Eye (tissue), 1 donor: Measurements from ENCODE around the gene COQ6.
A peak's percentile ranks its signal among the peaks of the same experiment; 100 is the strongest.
"Not testable (repeated sequence)": the region's sequence is repeated elsewhere in the genome, so short reads cannot be mapped to it uniquely, and the experiment has no call there.

ENCODE experiments used
- DNase-seq: peaks from one replicate; pipeline ENCODE4 v3.0.0-alpha.2; 2015

The COQ6 gene

DNA sequence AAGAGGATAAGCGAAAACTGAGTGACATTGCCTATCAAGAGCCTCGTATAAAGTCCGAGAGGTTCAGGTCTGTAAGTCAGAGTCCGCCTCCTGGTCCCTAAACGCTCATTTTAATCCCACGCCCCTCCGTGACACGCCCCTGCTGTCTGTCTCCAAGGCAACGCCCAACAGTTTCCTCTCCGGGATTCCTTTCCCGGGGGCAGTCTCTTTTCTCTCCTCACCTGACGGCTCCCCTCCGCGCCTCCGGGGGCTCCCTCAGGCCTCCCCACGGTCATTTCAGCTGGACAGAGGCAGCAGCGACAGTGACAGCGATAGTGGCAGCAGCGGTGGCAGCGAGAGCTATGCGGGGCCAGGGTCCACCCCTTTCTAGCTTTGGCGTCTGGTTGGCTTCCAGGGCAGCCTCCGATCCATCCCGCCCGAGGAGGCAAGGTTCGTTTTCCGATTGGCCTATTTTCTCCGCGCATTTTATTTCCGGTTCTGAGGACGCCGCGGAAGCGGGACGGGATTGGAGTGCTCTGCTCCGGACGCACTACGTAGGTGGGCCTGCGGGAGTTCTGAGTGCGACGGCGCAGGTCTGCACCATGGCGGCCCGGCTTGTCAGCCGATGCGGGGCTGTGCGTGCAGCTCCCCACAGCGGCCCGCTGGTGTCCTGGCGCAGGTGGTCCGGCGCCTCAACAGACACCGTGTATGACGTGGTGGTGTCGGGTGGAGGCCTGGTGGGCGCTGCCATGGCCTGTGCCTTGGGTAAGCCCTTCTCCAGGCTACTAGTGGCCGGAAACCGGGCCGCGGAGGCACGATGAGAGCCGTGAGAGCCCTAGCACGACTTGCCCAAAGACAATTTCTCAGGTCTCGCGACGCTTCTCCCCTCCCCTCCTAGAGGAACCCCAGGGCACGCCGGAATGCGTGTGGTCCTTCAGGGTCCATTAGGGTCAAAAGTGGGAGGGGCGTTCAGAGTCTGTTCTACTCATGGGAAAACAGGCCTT, at the start of gene COQ6, which contains the start of gene FAM161B:
COQ6 (plus strand) TSS at position 551 of the 983 bp plus-strand sequence; CDS start at position 582, 31 bp downstream.
FAM161B (minus strand) TSS at position 343 of the 983 bp plus-strand sequence; CDS start at position 275, 68 bp downstream.
- peak; percentile 99 for DNase-seq

DNA sequence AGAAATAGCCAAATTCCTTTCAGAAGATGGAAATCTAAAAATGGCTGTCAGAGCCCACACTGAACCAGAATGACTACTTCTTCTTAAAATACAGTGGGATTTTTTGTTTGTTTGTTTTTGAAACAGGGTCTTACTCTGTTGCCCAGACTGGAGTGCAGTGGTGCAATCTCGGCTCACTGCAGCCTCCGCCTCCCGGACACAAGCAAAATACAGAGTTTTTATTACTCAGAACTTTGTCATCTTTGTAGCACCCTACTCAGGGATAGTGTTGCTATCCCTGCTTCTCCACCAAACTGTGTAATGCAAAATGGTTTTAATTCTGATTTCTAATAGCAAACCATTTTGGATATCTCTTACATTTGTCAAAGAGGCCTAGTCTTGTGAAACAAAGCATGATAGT, 47.1 kb upstream of the COQ6 start:
- no peak for DNase-seq

DNA sequence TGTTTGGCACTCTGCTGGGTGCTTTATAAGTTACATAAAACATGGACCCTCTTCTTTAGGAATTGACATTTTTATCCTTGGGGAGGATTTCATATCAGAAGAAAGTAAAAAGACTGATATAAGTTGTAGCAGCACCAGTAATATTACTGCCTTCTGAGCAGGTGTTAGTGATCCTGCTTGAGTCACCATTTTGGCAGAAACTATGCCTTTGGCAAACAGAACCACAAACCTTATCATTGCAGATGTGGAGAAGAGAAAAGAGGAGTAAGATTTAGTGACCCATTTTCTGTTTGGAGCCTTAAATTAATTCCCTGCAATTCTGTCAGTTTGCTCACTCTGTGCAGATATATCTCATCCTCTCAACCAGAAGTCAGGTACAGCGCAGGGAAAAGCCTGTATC, 40.4 kb upstream of the COQ6 start:
- DNase-seq, result no peak

DNA sequence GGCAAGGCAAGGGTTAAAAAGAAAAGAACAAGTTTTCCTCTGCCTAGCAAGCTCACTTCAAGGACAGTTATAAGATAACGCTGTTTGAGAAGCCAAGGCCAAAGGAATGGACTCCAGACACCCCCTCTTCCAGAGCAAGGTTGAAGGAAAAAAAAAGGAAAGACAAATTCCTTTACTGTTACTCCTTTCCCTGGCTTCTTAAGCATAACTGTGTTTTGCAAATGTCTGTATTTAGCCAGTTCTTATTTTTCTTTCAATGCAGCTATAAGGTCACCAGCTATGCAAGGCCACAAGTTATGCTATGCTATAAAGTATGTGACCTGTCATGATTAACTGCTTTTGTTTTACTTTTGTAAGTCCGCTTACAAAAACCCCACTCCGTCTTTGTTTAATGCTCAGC, 36.8 kb upstream of the COQ6 start:
- no peak for DNase-seq

DNA sequence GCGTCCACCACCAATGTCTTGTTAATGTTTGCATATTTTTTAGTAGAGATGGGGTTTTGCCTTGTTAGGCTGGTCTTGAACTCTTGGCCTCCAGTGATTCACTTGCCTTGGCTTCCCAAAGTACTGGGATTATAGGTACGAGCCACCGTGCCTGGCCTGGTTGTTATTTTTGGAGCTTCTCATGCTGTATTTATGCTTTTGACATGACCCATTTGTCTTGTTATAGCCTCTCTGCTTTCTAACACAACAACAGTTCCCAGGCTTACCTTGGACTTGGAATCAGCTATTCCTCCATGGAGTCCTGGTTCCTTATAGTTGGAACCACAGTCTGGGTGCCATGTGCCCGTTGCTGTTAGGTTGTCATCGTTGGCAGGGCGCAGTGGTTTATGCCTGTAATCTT, 33.8 kb upstream of the COQ6 start:
- DNase-seq, result no peak

DNA sequence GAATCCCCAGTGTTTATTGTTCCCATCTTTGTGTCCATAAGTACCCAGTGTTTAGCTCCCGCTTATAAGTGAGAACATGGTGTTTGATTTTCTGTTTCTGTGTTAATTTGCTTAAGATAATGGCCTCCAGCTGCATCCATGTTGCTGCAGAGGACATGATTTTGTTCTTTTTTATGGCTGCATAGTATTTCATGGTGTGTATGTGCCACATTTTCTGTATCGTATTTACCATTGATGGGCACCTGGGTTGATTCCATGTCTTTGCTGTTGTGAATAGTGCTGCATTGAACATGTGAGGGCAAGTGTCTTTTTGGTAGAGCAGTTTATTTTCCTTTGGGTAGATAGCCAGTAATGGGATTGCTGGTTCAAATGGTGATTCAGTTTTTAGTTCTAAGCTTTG, 30.6 kb upstream of the COQ6 start:
- DNase-seq, result not testable (repeated sequence)

DNA sequence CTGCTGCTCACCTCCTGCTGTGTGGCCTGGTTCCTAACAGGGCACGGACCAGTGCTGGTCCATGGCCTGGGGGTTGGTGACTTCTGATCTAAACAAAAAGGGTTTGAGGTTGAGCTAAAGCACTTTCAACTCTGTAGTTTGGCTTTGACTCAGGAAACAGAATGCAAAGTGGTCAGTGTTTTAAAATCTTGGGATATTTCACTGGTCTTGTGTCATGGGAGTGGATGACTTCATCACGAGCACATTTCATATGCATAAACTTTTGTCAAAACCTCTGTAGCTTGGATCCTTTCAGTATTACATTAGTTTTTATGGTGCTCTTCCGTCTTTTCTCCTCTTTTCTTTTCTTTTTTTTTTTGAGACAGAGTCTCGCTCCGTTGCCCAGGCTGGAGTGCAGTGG, 25.8 kb upstream of the COQ6 start:
- no peak for DNase-seq

DNA sequence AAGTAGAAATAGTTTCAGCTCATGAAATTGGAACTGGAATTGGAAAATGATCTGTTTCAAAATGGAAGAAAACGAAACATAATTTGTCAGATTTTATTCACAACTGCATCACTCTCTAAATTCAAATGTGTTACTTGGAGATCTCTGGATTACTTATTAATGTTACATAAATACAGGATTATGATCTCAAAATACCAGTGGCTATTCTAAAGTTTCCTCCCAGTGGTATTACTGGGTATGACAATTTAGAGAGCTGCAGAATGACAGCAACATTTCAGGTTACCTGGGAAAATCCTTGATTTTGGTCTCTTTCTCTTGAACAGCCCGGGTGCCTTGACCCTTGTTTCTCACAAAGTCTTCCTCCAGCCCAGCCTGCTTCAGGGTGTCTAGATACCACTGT, 14.4 kb upstream of the COQ6 start:
- DNase-seq, result peak; percentile 14

DNA sequence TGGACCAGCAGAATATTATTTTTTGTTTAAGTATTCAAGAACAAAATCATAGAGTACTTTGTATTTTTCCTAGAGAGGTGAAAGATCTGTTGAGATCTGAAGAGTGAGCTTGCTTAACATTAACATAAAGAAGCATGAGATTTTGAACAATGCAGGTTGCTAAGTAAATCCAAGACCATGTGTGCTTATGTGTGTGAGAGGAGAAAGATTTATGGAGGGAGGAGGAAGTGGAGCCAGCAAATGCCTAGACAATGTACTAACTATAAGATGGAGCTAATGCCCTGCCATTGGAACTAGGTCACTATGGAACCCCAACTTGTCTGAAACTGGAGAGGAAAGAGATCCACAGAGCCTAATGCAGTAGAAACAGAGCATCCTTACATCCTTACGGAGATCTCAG, 13.6 kb upstream of the COQ6 start:
- DNase-seq, result no peak

DNA sequence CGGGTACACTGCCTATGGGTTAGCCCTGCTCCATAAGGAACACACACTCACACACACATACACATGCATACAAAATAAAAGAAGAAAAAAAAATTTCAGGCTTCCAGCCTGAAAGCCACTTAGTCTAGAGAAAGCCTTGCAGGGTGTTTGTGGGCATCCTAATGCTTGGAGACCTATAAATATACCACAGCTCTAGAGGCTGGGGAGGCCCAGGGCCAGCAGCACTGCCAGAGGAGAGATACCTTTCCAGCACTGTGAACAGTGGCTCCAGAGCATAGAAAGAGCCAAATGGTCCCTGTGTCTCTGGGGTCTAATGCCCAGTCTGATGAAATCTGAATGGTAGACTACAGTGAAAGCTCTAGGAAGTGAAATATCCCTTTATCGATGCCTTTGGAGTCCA, 13.1 kb upstream of the COQ6 start:
- DNase-seq, result no peak

DNA sequence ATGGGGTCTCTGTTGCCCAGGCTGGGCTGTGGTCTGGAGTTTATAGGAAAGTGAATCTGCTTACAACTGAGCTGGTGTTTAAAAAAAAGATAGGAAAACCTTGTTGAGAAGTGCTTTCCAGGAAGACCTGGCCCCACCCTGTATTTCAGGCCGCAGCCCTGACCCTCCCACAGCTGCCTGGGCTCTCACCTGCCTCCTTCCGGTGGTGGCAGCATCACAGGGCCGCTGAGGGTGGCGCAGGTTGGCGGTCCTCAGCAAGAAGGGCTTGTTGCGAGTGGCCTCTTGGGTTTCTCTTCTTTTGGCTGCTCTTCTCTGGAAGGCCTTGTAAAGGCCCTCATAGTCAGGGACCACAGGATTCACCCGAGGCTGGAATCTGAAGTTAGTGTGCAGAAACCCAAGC, 7.9 kb upstream of the COQ6 start:
- no peak for DNase-seq

DNA sequence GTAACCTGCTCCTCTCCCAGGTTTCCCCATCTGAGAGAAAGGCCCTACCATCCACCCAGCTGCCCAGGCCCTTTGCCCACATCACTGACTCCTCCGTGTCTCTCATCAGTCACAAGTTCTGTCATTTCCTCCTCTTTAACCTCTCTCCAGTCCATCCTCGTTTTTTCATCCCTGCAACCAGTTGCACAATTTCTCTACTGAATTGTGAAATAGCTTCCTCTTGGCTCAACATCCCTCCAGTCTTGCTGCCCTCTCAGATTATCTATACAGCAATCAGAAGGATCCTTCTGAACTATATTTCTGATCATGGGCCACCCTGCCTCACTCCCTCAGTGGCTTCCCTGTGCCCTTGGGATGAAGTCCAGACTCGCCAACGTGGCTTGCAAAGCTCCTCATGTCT, 7.0 kb upstream of the COQ6 start:
- no peak for DNase-seq

DNA sequence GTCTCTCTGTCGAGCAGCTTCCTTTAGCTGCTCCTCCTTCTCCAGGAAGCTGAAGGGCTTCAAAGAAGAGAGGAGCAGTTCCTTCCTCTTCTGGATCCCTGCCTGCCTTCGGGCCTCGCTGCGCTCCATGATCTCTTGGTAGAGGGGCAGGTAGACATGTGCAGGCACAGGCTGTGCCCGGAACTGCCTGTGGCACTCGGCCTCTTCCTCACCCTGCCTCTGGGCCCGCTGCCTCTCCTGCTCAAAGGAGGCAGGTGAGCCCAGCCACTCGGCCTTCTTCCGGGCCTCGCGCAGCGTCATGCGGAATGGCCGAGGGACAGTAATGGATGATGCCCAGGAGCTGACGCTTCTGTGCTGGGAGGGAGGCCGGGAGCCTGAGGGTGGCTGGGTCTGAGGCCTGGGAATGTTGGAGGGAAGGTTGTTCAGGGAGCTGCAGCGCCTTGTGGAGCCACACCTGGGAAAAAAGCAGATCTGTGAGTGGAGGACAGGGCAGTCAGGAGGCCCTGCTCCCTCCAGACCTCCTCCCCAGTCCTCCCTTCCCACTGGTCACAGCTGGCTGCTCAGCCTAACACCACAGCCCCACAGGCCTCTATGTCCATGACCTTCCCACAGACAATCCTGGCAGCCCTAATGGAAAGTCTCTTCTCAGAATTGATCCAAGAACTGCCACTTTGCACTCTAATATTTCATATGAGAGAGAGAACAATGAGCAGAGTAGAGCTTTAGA, 5.5 kb upstream of the COQ6 start:
- DNase-seq, result no peak

DNA sequence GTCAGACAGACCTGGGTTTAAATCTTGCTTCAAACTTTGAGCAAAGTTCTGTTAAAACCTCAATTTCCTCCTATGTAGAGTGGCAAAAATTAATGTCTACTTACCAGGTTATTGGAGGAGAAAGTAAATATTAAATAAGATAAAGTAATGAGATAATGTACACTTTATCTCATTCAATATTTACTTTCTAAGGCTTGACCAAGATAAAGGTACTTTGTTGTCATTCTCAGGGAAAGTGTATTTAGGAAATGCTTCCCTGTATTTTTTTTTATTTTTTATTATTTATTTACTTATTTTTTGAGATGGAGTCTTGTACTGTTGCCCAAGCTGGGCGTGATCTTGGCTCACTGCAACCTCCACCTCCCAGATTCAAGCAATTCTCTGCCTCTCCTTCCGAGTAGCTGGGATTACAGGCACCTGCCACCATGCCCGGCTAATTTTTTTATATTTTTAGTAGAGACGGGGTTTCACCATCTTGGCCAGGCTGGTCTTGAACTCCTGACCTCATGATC, 4.9 kb upstream of the COQ6 start:
- no peak for DNase-seq

DNA sequence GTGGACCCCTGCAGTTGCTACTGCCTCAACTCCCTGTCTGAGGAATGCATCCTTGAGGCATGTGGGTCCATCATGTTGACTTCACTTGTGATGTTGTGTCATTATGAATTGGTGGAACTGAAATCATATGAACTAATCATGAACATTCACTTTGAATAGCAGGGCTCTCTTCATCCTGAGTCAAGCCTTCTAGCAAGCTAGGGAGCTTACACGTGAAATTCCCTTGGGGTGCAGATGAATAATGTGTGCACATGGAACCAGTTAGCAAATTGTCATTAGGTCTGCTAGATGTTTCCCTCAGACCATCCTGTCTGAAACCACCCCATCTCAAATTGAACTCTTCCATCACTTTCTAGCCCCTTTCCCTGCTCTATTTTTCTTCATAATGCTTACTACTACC, 3.6 kb downstream of the COQ6 start:
- DNase-seq, result no peak

DNA sequence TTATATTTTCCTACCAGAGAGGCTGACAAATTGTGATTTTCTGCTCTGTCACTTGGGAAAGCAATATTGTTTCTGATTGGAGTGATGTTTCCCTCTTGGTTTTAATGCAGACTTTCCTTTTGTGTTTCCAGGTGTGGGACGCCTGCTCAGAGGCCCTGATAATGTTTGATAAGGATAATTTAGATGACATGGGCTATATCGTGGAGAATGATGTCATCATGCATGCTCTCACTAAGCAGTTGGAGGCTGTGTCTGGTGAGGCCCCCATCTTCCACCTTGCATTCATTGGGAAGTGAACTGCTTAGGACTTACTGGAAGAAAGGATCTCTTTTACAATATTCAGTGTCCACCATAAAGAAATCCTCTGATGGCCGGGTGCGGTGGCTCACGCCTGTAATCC, 5.6 kb downstream of the COQ6 start:
- DNase-seq, result no peak

DNA sequence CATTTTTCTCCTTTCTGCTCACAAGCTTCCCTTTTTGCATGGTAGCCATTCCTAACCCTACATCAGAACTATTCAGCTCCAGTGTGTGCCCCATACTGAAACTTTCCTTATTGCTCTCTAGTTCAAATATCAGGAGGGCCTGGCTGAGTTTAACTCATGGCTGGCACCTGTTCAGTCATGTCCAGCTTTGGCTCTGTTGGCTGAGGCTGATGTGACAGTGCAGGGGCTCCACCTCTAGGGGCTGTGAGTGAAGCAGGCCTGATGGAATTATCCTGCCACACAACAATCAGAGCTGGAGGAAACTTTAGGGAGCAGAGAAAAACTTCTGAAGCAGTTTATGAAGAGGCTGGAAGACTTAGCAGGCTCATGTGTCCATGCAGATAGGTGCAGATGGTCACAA, 8.5 kb downstream of the COQ6 start:
- DNase-seq, result no peak

DNA sequence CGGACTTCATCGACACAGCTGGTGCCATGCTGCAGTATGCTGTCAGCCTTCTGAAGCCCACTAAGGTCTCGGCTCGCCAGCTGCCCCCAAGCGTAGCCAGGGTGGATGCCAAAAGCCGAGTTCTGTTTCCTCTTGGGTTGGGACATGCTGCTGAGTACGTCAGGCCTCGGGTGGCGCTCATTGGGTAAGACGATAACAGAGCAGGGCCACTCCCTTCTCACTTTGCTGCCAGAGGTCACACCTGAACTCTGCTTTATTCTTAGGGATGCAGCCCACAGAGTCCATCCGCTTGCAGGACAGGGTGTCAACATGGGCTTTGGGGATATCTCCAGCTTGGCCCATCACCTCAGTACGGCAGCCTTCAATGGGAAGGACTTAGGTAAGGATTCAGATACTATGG, 11.1 kb downstream of the COQ6 start:
- DNase-seq, result no peak

DNA sequence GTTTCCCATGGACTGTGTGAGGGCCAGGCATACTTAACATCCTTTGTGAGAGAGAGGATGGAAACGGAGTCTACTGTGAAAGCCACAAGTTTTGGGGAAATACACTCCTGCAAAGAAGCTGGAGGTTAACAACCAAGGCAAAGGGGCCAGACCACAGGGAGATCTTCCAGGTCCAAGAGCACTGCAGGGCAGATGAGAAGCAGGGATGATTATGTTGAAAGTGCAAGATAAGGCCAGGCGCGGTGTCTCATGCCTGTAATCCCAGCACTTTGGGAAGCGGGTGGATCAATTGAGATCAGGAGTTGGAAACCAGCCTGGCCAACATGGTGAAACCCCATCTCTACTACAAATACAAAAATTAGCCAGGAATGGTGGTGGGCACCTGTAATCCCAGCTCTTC, 15.1 kb downstream of the COQ6 start:
- no peak for DNase-seq

DNA sequence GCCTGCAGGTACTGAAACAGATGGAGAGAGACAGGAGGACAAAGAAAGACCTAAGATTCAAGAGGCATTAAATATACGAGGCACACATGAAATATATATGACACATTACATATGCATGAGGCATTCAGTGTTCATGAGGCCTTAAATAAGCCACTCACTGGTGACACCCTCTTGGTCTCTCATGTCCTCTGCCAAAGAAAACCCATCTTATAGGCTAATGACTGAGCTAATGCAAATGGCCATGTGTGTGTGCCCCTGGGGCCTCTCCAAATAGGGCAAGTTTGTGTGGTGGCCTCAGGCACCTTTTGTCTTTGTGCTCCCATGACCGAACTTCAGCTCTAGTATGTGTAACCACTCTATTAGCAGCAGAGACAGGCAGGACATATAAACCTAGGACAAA, 18.8 kb downstream of the COQ6 start:
- peak; percentile 14 for DNase-seq

DNA sequence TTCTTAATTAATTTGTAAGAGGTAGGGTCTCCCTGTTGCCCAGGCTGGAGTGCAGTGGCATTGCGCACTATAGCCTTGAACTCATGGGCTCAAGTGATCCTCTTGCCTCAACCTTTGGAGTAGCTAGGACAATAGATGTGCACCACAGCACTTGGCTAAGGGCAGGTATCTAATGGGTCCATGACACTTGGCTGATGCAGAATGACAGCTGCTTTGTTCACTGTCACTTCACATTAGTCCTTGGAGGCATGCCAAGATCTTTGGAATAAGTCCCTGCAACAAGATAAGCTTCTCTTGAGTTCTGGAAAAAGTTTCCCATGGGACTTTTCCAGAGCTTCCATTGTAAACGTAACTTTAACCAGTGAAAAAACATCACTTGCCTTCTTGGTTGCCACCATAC, 23.4 kb downstream of the COQ6 start:
- peak; percentile 45 for DNase-seq

DNA sequence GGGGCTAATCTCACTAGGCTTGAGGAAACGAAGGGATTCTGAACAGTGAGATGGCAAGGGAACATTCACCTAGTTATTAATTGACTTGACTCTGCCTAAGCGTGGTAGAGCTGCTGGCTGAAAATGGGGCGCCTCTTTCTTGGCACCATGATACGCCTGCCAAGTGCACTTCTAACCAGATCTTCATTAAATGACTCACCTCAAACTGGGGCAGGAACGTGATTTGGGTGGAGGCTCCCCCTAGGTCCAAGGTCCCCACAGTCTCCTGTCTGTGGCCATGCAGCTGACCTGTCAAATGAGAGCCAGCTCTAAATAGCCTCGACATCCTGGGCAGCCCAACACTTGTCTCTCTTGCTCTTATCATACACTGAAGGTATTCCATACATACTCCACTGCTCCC, 26.0 kb downstream of the COQ6 start:
- DNase-seq, result no peak

DNA sequence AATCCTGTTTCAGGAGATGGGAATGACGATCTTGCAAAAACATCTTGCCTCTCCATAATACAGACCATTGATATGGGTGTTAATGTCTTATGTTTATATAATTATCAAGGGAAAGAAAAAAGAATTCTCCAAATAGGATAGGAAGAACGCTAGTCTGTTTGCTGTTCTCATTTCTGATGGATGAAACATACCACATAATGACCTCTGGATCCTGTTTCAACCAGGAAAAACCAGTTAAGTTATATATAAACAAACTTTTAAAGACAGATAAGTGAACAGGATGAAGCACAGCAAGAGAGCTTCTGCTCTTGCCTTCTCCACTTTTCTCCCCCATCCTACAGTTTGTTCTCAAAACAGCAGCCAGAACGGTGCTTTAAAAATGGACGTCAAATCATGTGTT, 27.8 kb downstream of the COQ6 start:
- DNase-seq, result no peak

DNA sequence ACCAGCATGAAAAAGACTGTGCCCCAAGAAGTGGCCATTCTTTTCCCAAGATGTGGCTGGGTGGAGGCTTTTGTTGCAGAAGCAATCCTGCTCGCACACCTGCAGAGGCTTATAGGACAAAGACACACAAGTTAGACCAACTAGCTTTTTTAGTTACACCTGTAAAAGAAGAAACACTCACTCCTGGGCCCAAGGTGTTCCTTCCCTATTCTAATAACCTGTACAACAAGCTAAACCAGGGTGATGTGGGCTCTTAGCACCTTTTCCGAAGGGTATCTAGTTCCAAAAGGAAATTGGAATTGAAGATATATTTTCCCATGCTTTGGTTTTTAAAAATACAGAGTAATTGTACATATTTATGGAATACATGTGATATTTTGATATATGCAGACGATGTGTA, 38.0 kb downstream of the COQ6 start:
- DNase-seq, result no peak
